NCI-H187 (cell line): Measurements from ENCODE around the gene LTF.
"Not testable (repeated sequence)": the region's sequence is repeated elsewhere in the genome, so short reads cannot be mapped to it uniquely, and the experiment has no call there.

ENCODE experiments used
- DNase-seq, 2 experiments: peaks; one replicate each; lab custom pipeline; 2025; lab: John Stamatoyannopoulos, UW

Gene LTF

GRCh38 chr3:46464326-46465195 lies at the start of gene LTF:
Gene LTF (minus strand): TSS chr3:46464905. CDS start chr3:46464867, 38 bp downstream.
- DNase-seq: no peak

GRCh38 chr3:46512191-46512749 lies 47.6 kb upstream of the LTF start:
- DNase-seq: no peak

GRCh38 chr3:46509661-46510187 lies 45.0 kb upstream of the LTF start:
- no peak for DNase-seq

- no peak for DNase-seq
Measured at GRCh38 chr3:46508850-46509591, 44.3 kb upstream of the LTF start.

GRCh38 chr3:46506526-46506925 lies 41.8 kb upstream of the LTF start:
- DNase-seq: no peak

GRCh38 chr3:46505953-46506352 lies 41.2 kb upstream of the LTF start:
- DNase-seq: no peak

GRCh38 chr3:46504789-46505188 lies 40.1 kb upstream of the LTF start:
- no peak for DNase-seq

- DNase-seq: no peak
Measured at GRCh38 chr3:46503200-46503874, 38.6 kb upstream of the LTF start.

GRCh38 chr3:46501702-46502101 lies 37.0 kb upstream of the LTF start:
- no peak for DNase-seq

- no peak for DNase-seq
Measured at GRCh38 chr3:46500656-46501635, 36.2 kb upstream of the LTF start.

- no peak for DNase-seq
Measured at GRCh38 chr3:46498916-46499519, 34.3 kb upstream of the LTF start.

GRCh38 chr3:46497556-46498265 lies 33.0 kb upstream of the LTF start, which contains the start of gene RTP3:
Gene RTP3 (plus strand): TSS chr3:46497976. CDS start chr3:46498063, 87 bp downstream.
- DNase-seq: no peak

GRCh38 chr3:46496746-46497555 lies 32.2 kb upstream of the LTF start:
- DNase-seq: no peak

- no peak for DNase-seq
Measured at GRCh38 chr3:46495901-46496456, 31.3 kb upstream of the LTF start.

- not testable (repeated sequence) for DNase-seq
Measured at GRCh38 chr3:46494491-46494890, 29.8 kb upstream of the LTF start.

- DNase-seq: no peak
Measured at GRCh38 chr3:46492890-46493547, 28.3 kb upstream of the LTF start.

- no peak for DNase-seq
Measured at GRCh38 chr3:46491089-46492070, 26.7 kb upstream of the LTF start.
